Colon (tissue), 2 donors: ENCODE measurements around the gene DDX51.
"Not testable (repeated sequence)": the region's sequence is repeated elsewhere in the genome, so short reads cannot be mapped to it uniquely, and the experiment has no call there.

Experiments
- FAIRE-seq: peaks from 2 replicates; lab custom pipeline; 2012; peaks lifted over from hg19 to GRCh38; lab: Jason Lieb, UNC
- donor health status: control.
- donor health status: control.

The DDX51 gene

GRCh38 chr12:132115500-132115899 is 28.6 kb downstream of the DDX51 start:
- no peak for FAIRE-seq

- no peak for FAIRE-seq
Measured at GRCh38 chr12:132114667-132115066, 29.5 kb downstream of the DDX51 start.

GRCh38 chr12:132111654-132112304 is 32.3 kb downstream of the DDX51 start:
- FAIRE-seq: no peak

- FAIRE-seq: no peak
Measured at GRCh38 chr12:132110677-132111076, 33.4 kb downstream of the DDX51 start.

GRCh38 chr12:132109741-132110140 is 34.4 kb downstream of the DDX51 start:
- FAIRE-seq: no peak

GRCh38 chr12:132108211-132108832 is 35.8 kb downstream of the DDX51 start:
- no peak for FAIRE-seq

GRCh38 chr12:132106921-132107320 is 37.2 kb downstream of the DDX51 start:
- FAIRE-seq: no peak

- no peak for FAIRE-seq
Measured at GRCh38 chr12:132105467-132105866, 38.7 kb downstream of the DDX51 start.

GRCh38 chr12:132103542-132104308 is 40.4 kb downstream of the DDX51 start:
- FAIRE-seq: no peak

- not testable (repeated sequence) for FAIRE-seq
Measured at GRCh38 chr12:132103072-132103471, 41.0 kb downstream of the DDX51 start.

GRCh38 chr12:132102297-132102696 is 41.8 kb downstream of the DDX51 start:
- FAIRE-seq: no peak

- no peak for FAIRE-seq
Measured at GRCh38 chr12:132100306-132101065, 43.6 kb downstream of the DDX51 start.

- FAIRE-seq: no peak
Measured at GRCh38 chr12:132099739-132100138, 44.4 kb downstream of the DDX51 start.

GRCh38 chr12:132095520-132096409 is 48.4 kb downstream of the DDX51 start:
- FAIRE-seq: no peak

- no peak for FAIRE-seq
Measured at GRCh38 chr12:132094269-132094891, 49.7 kb downstream of the DDX51 start.

GRCh38 chr12:132089407-132089910 is 54.7 kb downstream of the DDX51 start:
- no peak for FAIRE-seq
